K562 (cell line): ENCODE data around the gene UBE2S. TPM values are rescaled to one million over a fixed set of nuclear protein-coding genes. Genes with fewer than 3 reads are reported as not detected.

Experiments used
- ARNT ChIP-seq, 2 experiments: fragments of 450-650 bp; IDR thresholded peaks; 2 replicates each; pipeline ENCODE4 v1.6.1; 2016; ENCODE audit warnings: mild to moderate bottlenecking in 1 of 2
- BRF2 ChIP-seq: IDR thresholded peaks from 3 replicates; pipeline ENCODE4 v1.6.1; 2011; ENCODE audit warnings: borderline replicate concordance, mild to moderate bottlenecking; ENCODE audit not compliant: insufficient read length, insufficient read depth
- CREB3L1 ChIP-seq: fragments of 450-650 bp; IDR thresholded peaks from 2 replicates; pipeline ENCODE4 v1.6.1; 2014; ENCODE audit warnings: low read depth, mild to moderate bottlenecking, moderate library complexity, borderline replicate concordance
- FOXK1 ChIP-seq: sonication (generic); formaldehyde crosslinking; IDR thresholded peaks from 2 replicates; pipeline ENCODE4 v1.8.0; 2022; ENCODE audit warnings: missing genetic modification reagents, mild to moderate bottlenecking, borderline replicate concordance
- NFIC ChIP-seq: fragments of 450-650 bp; IDR thresholded peaks from 2 replicates; pipeline ENCODE4 v1.6.1; 2017; ENCODE audit warnings: mild to moderate bottlenecking, inconsistent platforms
- NR2F6 ChIP-seq: fragments of 450-650 bp; formaldehyde crosslinking; IDR thresholded peaks from 2 replicates; pipeline ENCODE4 v1.4.0; 2020; ENCODE audit warnings: mild to moderate bottlenecking
- RCOR1 ChIP-seq, 2 experiments: IDR thresholded peaks; 2 replicates each; pipeline ENCODE4 v1.6.1; 2012; ENCODE audit warnings: low read depth in 2 of 2, low read length in 2 of 2, borderline replicate concordance in 1 of 2, improper control_type of control experiment in 1 of 2
- SAP30 ChIP-seq: fragments of 200-600 bp; sonication (generic); IDR thresholded peaks from 2 replicates; pipeline ENCODE4 v1.6.1; 2012; ENCODE audit warnings: borderline replicate concordance, low read depth, mild to moderate bottlenecking, moderate library complexity, low read length, control low read depth, inconsistent platforms; ENCODE audit not compliant: insufficient read depth, poor library complexity, severe bottlenecking
- SMAD4 ChIP-seq: fragments of 250-450 bp; sonication (Bioruptor Pico); conservative IDR thresholded peaks from 2 replicates; pipeline ENCODE4 v1.8.0; 2021; ENCODE audit warnings: inconsistent platforms, mild to moderate bottlenecking, moderate library complexity
- ZBTB7A ChIP-seq: IDR thresholded peaks from 2 replicates; pipeline ENCODE4 v1.6.1; 2011; ENCODE audit warnings: low read depth, mild to moderate bottlenecking, low read length, moderate library complexity, borderline replicate concordance; ENCODE audit not compliant: control insufficient read depth
- ZNF644 ChIP-seq: fragments of 200-800 bp; sonication (Bioruptor generic); IDR thresholded peaks from 2 replicates; pipeline ENCODE4 v1.6.1; 2016; ENCODE audit warnings: low read depth, missing genetic modification characterization, missing compliant biosample characterization
- polyA plus RNA-seq, 8 experiments: library from polyadenylated mRNA; depleted of rRNA in 4 of 8; stranded (reverse) in 5 of 8; unstranded in 3 of 8; fragments of >200 nt; fragmentation: Nextera tagmentation in 2 of 8; fragmentation: Illumina TruSeq in 1 of 8; extraction: Ambion mirVana in 2 of 8; extraction: Trizol in 1 of 8; gene quantifications; 2 replicates each; pipeline versions ENCODE4 v1.2.1 to v1.2.3, GENCODE V29; 2011 to 2014; ENCODE audit warnings: inconsistent platforms in 1 of 8, missing spikeins in 1 of 8
- total RNA-seq, 7 experiments: library from RNA; depleted of rRNA in 6 of 7; stranded (reverse); fragments of >200 nt in 6 of 7; fragmentation: Illumina TruSeq in 2 of 7; extraction: Trizol in 2 of 7; gene quantifications; 2 replicates each; pipeline versions ENCODE4 v1.2.1 to v1.2.3, GENCODE V29; 2011 to 2021; ENCODE audit warnings: low replicate concordance in 1 of 7

UBE2S gene
- total and polyA plus RNA-seq, 9 of the 15 experiments (the other 6 are each of a cell fraction or from before 2014, with no cell fraction given) = 1.5 to 1,305 (median 157) TPM

- TF ChIP-seq ZNF644 (tag) (no peak), BRF2 (no peak), NFIC (peak; percentile 40; the same call in 1 of the 2 replicates), ARNT (IDR thresholded peaks at IDR 0.05) (no peak), SMAD4 (CRISPR knock-in tag) (peak; percentile 67), NR2F6 (CRISPR knock-in tag) (no peak), CREB3L1 (no peak), SAP30 (no peak), RCOR1 (IDR thresholded peaks at IDR 0.05; ENCODE audit: borderline replicate concordance in 1 of 2, low read depth in 2 of 2, low read length in 2 of 2) (peak in 1 of 2 experiments; percentile 63; a peak in 2 of 4 replicates), ZBTB7A (peak; percentile 74), FOXK1 (CRISPR knock-in tag) (no peak)
- TF ChIP-seq, all 486 proteins: peak for 25
Measured at GRCh38 chr19:55368701-55369563, 38.7 kb downstream of the UBE2S start (continued).
